ENCODE results near the gene GPR12.

DNA sequence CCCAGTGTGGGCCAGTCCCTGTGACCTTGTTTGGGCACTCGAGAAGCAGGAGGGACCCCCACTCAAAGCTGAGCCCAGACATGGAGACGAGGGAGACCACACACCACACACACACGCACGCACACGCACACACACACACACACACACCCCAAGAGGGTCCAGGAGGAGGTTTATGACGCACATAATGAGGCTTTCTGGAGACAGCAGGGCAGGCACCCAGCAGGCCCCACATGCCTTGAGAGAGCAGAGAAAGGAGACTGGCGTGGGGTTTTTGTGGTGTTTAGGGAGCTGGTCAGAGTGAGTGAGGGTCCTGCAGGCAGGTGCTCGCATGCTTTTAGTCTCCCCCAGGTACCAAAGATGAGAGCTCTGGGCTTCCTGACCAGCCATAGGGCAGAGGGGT is 42.4 kb downstream of the GPR12 start:
- TF ChIP-seq CTCF (IDR thresholded peaks at IDR 0.05) (no peak), POLR2A (IDR thresholded peaks at IDR 0.05) (no peak)
